Activated naive CD4-positive, alpha-beta T cell treated with anti-CD3 and anti-CD28 coated beads, Interleukin-2, amount 50 U/mL, for 24 hours (primary cell): ENCODE data around the gene ADGRE2.
"Not testable (repeated sequence)": the region's sequence is repeated elsewhere in the genome, so short reads cannot be mapped to it uniquely, and the experiment has no call there.

Experiments
- H3K27ac Mint-ChIP-seq: one replicate; pipeline ENCODE4 v1.8.0; 2021; ENCODE audit warnings: mild to moderate bottlenecking, mixed read lengths
- H3K27me3 Mint-ChIP-seq: one replicate; pipeline ENCODE4 v1.8.0; 2021; ENCODE audit warnings: mixed read lengths
- H3K36me3 Mint-ChIP-seq: one replicate; pipeline ENCODE4 v1.8.0; 2021; ENCODE audit warnings: mixed read lengths
- H3K4me1 Mint-ChIP-seq: one replicate; pipeline ENCODE4 v1.8.0; 2021; ENCODE audit warnings: mixed read lengths
- H3K4me3 Mint-ChIP-seq: one replicate; pipeline ENCODE4 v1.8.0; 2021; ENCODE audit warnings: mild to moderate bottlenecking, mixed read lengths
- H3K9me3 Mint-ChIP-seq: one replicate; pipeline ENCODE4 v1.8.0; 2021; ENCODE audit warnings: mixed read lengths

Gene ADGRE2

DNA sequence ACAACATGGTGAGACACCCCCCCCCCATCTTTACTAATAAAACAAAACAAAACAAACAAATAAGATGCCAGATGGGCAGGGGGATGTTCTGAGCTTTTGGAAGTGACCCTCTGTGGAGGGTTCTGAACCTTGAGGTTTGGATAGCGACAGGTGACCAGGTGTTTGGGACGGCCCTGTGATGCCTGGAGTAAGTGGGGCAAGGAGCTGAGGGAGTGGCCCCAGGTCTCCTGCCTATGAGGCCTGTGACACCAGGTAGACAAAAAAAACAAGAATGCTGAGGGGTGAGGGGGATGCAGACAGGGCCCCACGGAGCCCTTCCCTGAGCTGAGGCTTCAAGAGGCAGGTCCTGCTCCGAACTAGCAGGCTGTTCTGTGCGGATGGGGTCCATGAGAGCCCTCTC is 9.2 kb downstream of the ADGRE2 start:
- Mint-ChIP-seq H3K27ac (no peak overlapping the region), H3K27me3 (peaks cover 10% of the 10 kb centered on the region), H3K4me3 (no peak overlapping the region), H3K9me3 (no peaks in the 10 kb centered on the region), H3K4me1 (no peaks in the 10 kb centered on the region), H3K36me3 (no peaks in the 10 kb centered on the region)

GRCh38 chr19:14768001-14768400 is 10.4 kb downstream of the ADGRE2 start:
- H3K9me3 Mint-ChIP-seq, result no peaks in the 10 kb centered on the region
- peaks cover 8% of the 10 kb centered on the region for H3K27me3 Mint-ChIP-seq
- no peaks in the 10 kb centered on the region for H3K36me3 Mint-ChIP-seq
- H3K4me3 Mint-ChIP-seq, result no peak overlapping the region
- no peaks in the 10 kb centered on the region for H3K4me1 Mint-ChIP-seq
- peak overlapping the region; percentile 17 for H3K27ac Mint-ChIP-seq

- Mint-ChIP-seq H3K27me3 (peaks cover 8% of the 10 kb centered on the region), H3K4me1 (no peaks in the 10 kb centered on the region), H3K4me3 (no peak overlapping the region)
Measured at GRCh38 chr19:14767466-14767971, 10.8 kb downstream of the ADGRE2 start.

GRCh38 chr19:14765841-14766240 is 12.5 kb downstream of the ADGRE2 start:
- not testable (repeated sequence) for H3K4me1 Mint-ChIP-seq, H3K9me3 Mint-ChIP-seq, H3K4me3 Mint-ChIP-seq, H3K36me3 Mint-ChIP-seq, H3K27ac Mint-ChIP-seq
- peaks cover 10% of the 10 kb centered on the region for H3K27me3 Mint-ChIP-seq

More at GRCh38 chr19:14767466-14767971, 10.8 kb downstream of the ADGRE2 start:
- H3K27ac Mint-ChIP-seq, result no peak overlapping the region
- no peaks in the 10 kb centered on the region for H3K9me3 Mint-ChIP-seq
- no peaks in the 10 kb centered on the region for H3K36me3 Mint-ChIP-seq

DNA sequence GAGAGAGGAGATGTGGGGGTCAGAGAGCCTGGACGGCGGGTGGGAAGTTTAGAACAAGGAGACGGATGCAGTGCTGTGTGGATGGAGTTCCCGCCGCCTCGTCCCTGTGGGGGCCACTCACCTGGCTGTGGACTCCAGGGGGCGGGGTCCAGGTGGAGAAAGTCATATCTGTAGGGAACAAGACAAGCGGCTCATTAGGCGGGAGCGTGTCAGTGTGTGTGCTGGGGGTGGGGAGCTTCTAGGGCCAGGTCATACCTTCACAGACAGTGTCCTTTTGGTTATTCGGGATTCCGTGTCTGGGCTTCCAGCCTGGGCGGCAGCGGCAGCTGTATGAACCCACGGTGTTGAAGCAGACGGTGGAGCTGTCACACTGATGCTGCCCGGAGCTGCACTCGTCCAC is 13.0 kb downstream of the ADGRE2 start:
- Mint-ChIP-seq H3K27ac (peak overlapping the region; percentile 18), H3K27me3 (peaks cover 10% of the 10 kb centered on the region)
- not testable (repeated sequence) for H3K4me1 Mint-ChIP-seq, H3K9me3 Mint-ChIP-seq, H3K36me3 Mint-ChIP-seq, H3K4me3 Mint-ChIP-seq

DNA sequence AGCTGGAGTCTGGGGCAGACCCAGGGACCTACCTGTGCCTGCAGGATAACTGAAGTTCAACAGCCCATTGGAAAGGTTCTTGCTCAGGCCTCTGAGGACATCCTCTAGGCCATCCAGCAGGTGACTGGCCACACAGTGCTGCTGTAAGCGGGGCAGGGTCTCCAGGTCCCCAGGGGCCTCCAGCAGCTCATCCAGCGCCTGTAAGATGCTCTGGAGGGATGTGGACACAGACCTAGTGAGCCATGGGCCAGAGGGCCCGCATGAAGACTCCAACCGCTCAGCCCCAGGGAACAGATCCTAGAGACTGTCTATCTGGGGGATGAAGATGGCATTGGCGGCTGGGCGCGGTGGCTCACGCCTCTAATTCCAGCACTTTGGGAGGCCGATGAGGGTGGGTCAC is 14.0 kb downstream of the ADGRE2 start:
- Mint-ChIP-seq H3K27me3 (peaks cover 10% of the 10 kb centered on the region), H3K27ac (no peak overlapping the region), H3K4me1 (no peaks in the 10 kb centered on the region), H3K9me3 (no peaks in the 10 kb centered on the region), H3K36me3 (no peaks in the 10 kb centered on the region), H3K4me3 (no peak overlapping the region)

DNA sequence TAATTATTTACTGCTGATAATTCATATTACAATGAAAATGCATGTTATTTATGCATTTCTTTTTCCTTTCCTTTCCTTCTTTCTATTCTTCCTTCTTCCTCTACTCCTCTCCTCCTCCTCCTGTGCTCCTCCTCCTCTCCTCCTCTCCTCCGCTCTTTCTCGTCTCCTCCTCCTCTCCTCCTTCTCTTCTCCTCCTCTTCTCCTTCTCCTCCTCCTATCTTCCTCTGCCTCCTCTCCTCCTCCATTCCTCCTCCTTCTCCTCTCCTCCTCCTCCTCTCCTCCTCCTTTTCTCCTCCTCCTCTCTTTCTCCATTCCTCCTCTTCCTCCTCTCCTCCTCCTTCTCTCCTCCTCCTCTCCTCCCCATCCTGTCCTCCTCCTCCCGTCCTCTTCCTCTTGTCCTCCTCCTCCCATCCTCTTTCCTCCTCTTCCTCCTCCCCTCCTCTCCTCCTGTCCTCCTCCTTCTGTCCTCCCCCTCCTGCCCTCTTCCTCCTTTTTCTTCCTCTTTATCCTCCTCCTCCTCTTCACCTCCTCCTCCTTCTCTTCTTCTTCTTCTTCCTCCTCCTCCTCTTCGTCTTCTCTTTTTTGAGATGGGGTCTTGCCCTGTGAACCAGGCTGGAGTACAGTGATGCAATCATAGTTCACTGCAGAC is 14.7 kb downstream of the ADGRE2 start:
- Mint-ChIP-seq H3K27me3 (peaks cover 10% of the 10 kb centered on the region), H3K4me1 (no peaks in the 10 kb centered on the region), H3K9me3 (no peaks in the 10 kb centered on the region), H3K27ac (no peak overlapping the region), H3K4me3 (no peak overlapping the region), H3K36me3 (no peaks in the 10 kb centered on the region)

DNA sequence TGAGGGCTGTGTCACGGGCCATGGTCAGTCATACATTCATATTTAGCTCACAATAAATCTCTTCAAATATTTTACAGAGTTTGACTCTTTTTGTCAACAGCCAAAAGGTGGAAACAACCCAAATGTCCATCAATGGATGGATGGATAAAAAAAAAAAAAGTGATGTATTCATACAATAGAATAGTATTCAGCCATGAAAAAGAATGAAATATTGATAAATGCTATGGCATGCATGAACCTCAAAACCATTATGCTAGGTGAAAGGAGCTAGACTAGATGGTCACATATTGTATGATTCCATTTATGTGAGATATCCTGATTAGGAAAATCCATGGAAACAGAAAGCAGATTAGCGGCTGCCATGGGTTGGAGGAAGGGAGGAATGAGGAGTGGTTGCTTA is 16.2 kb downstream of the ADGRE2 start:
- no peaks in the 10 kb centered on the region for H3K9me3 Mint-ChIP-seq
- no peaks in the 10 kb centered on the region for H3K4me1 Mint-ChIP-seq
- H3K4me3 Mint-ChIP-seq, result no peak overlapping the region
- H3K27ac Mint-ChIP-seq, result no peak overlapping the region
- H3K27me3 Mint-ChIP-seq, result peaks cover 9% of the 10 kb centered on the region
- no peaks in the 10 kb centered on the region for H3K36me3 Mint-ChIP-seq

DNA sequence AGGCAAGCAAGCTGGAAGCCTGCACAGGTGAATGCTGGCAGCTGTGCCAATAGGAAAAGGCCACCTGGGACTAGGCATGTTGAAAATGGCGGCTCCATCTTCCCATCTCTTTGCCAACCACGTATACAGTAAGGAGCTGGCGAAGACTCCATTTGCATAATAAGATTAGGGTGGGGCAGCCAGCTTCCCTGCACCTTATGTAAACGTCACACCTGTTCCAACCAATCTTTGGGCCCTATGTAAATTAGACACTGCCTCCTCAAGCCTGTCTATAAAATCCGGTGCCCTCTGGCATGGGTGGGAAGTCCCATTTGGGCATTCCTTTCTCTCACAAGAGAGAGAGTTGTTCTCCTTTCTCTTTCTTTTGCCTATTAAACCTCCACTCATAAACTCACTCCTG is 16.8 kb downstream of the ADGRE2 start:
- Mint-ChIP-seq H3K27ac (no peak overlapping the region), H3K27me3 (peaks cover 9% of the 10 kb centered on the region), H3K36me3 (no peaks in the 10 kb centered on the region), H3K4me3 (no peak overlapping the region), H3K9me3 (no peaks in the 10 kb centered on the region), H3K4me1 (no peaks in the 10 kb centered on the region)

- Mint-ChIP-seq H3K4me3 (no peak overlapping the region), H3K36me3 (no peaks in the 10 kb centered on the region), H3K27me3 (peaks cover 6% of the 10 kb centered on the region), H3K9me3 (no peaks in the 10 kb centered on the region), H3K27ac (no peak overlapping the region), H3K4me1 (no peaks in the 10 kb centered on the region)
Measured at GRCh38 chr19:14758816-14759215, 19.5 kb downstream of the ADGRE2 start.

GRCh38 chr19:14748601-14749000 is 29.8 kb downstream of the ADGRE2 start:
- Mint-ChIP-seq H3K27ac (no peak overlapping the region), H3K4me3 (no peak overlapping the region), H3K27me3 (no peaks in the 10 kb centered on the region), H3K36me3 (no peaks in the 10 kb centered on the region), H3K9me3 (no peaks in the 10 kb centered on the region), H3K4me1 (no peaks in the 10 kb centered on the region)

DNA sequence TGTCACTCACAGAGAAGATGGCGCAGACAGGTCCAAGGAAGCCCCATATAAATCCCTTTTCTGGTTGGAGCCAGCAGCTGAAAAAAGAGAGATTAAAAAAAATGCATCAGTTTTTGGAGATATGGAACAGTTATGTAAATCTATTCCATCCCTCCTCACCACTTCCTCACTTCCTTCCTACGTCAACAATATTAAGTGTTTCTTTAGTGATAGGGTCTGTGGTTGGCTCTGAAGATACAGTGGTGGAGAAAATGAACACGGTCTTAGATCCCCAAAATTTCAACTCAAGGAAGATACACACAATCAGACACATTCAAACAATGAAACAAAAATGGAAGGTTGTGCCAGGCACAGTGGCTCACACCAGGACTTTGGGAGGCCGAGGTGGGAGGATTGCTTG is 31.5 kb downstream of the ADGRE2 start:
- no peaks in the 10 kb centered on the region for H3K9me3 Mint-ChIP-seq
- no peaks in the 10 kb centered on the region for H3K27me3 Mint-ChIP-seq

GRCh38 chr19:14735915-14736314 is 42.4 kb downstream of the ADGRE2 start:
- Mint-ChIP-seq H3K9me3 (no peaks in the 10 kb centered on the region), H3K36me3 (peaks cover 5% of the 10 kb centered on the region), H3K27me3 (no peaks in the 10 kb centered on the region), H3K4me1 (no peaks in the 10 kb centered on the region), H3K27ac (no peak overlapping the region), H3K4me3 (no peak overlapping the region)

More for the DNA sequence above, 31.5 kb downstream of the ADGRE2 start:
- Mint-ChIP-seq H3K4me3 (no peak overlapping the region), H3K27ac (no peak overlapping the region), H3K4me1 (no peaks in the 10 kb centered on the region), H3K36me3 (no peaks in the 10 kb centered on the region)

DNA sequence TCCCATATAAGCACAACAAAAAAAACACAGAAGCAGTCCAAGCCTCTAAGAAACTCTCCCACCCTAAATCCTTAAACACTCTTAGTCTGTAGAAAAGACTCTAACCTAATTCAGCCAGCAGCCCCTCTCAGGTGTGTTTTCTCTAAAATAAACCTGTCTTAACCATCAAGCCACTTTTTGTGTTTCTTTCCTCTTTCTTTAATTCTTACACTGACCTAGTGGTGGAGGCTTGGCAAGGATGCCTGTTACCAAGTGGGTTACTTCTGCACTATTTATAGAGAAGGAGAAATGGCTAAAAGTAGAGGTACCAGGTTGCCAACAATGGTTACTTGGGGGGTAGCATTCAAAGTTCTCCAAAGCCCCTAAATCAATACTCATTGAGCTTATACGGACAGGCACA is 44.8 kb downstream of the ADGRE2 start:
- H3K27ac Mint-ChIP-seq, result no peak overlapping the region
- peaks cover 10% of the 10 kb centered on the region for H3K9me3 Mint-ChIP-seq
- H3K27me3 Mint-ChIP-seq, result no peaks in the 10 kb centered on the region
- H3K4me3 Mint-ChIP-seq, result no peak overlapping the region
- no peaks in the 10 kb centered on the region for H3K4me1 Mint-ChIP-seq
- H3K36me3 Mint-ChIP-seq, result peaks cover 7% of the 10 kb centered on the region

DNA sequence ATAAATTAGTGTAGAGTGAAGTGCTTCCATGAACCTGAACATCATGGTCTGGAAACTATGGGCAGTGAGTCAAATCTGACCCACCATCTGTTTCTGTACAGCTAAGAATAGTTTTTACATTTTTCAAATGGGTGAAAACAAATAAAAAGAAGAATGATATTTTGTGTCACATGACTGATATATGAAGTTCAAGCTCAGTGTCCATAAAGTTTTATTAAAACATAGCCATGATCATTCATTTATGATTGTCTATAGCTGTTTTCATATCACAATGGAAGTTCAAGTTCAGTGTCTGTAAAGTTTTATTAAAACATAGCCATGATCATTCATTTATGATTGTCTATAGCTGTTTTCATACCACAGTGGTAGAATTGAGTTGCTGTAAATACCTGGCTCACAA is 45.9 kb downstream of the ADGRE2 start:
- H3K9me3 Mint-ChIP-seq, result peaks cover 13% of the 10 kb centered on the region
- no peaks in the 10 kb centered on the region for H3K27me3 Mint-ChIP-seq
- H3K4me1 Mint-ChIP-seq, result no peaks in the 10 kb centered on the region
- peaks cover 7% of the 10 kb centered on the region for H3K36me3 Mint-ChIP-seq
- H3K27ac Mint-ChIP-seq, result no peak overlapping the region
- H3K4me3 Mint-ChIP-seq, result no peak overlapping the region

- Mint-ChIP-seq H3K9me3 (peaks cover 18% of the 10 kb centered on the region), H3K4me1 (no peaks in the 10 kb centered on the region), H3K36me3 (peaks cover 12% of the 10 kb centered on the region), H3K27me3 (no peaks in the 10 kb centered on the region), H3K4me3 (no peak overlapping the region), H3K27ac (no peak overlapping the region)
Measured at GRCh38 chr19:14731200-14731599, 47.2 kb downstream of the ADGRE2 start.

GRCh38 chr19:14728595-14728994 is 49.8 kb downstream of the ADGRE2 start:
- peaks cover 25% of the 10 kb centered on the region for H3K9me3 Mint-ChIP-seq

More at GRCh38 chr19:14728595-14728994, 49.8 kb downstream of the ADGRE2 start:
- no peak overlapping the region for H3K27ac Mint-ChIP-seq
- no peak overlapping the region for H3K4me3 Mint-ChIP-seq
- peaks cover 21% of the 10 kb centered on the region for H3K36me3 Mint-ChIP-seq
- no peaks in the 10 kb centered on the region for H3K4me1 Mint-ChIP-seq
- no peaks in the 10 kb centered on the region for H3K27me3 Mint-ChIP-seq
